Neural cell (in vitro differentiated cells): ENCODE results near the gene PPP2R2D. TPM values are rescaled to one million over a fixed set of nuclear protein-coding genes. Genes with fewer than 3 reads are reported as not detected.

ENCODE experiments used
- H2AFZ ChIP-seq: fragments of 200-600, 300-800 bp; sonication (generic), shearing (Covaris generic); 2 replicates; pipeline ENCODE4 v1.6.0; 2014; ENCODE audit warnings: low read depth, mild to moderate bottlenecking, antibody characterized with exemption, low read length, moderate library complexity
- H3F3A ChIP-seq: fragments of 200-600 bp; shearing (Covaris generic); 2 replicates; pipeline ENCODE4 v1.6.1; 2016; ENCODE audit warnings: mild to moderate bottlenecking, moderate library complexity, mixed read lengths, antibody characterized with exemption, low read length; ENCODE audit not compliant: insufficient read depth, poor library complexity, severe bottlenecking
- H3K27ac ChIP-seq: fragments of 200-600, 300-800 bp; sonication (generic), shearing (Covaris generic); 2 replicates; pipeline ENCODE4 v1.5.1; 2014; ENCODE audit warnings: mild to moderate bottlenecking, low read length, moderate library complexity
- H3K27me3 ChIP-seq: fragments of 300-800, 200-600 bp; sonication (generic), shearing (Covaris generic); 2 replicates; pipeline ENCODE4 v1.6.0; 2014; ENCODE audit warnings: mild to moderate bottlenecking, low read depth, low read length, moderate library complexity; ENCODE audit not compliant: insufficient read depth
- H3K36me3 ChIP-seq: fragments of 300-800, 200-600 bp; sonication (generic), shearing (Covaris generic); 2 replicates; pipeline ENCODE4 v1.5.1; 2014; ENCODE audit warnings: mild to moderate bottlenecking, antibody characterized with exemption, low read length, moderate library complexity; ENCODE audit not compliant: insufficient read depth
- H3K4me2 ChIP-seq: fragments of 300-800, 200-600 bp; sonication (generic), shearing (Covaris generic); 2 replicates; pipeline ENCODE4 v1.6.0; 2014; ENCODE audit warnings: mild to moderate bottlenecking, low read length
- H3K4me3 ChIP-seq: fragments of 300-800, 200-600 bp; sonication (generic), shearing (Covaris generic); 2 replicates; pipeline ENCODE4 v1.5.1; 2014; ENCODE audit warnings: mild to moderate bottlenecking, low read length, moderate library complexity
- H3K79me2 ChIP-seq: fragments of 200-600 bp; shearing (Covaris generic); replicated peaks from 2 replicates; pipeline ENCODE4 v1.6.0; 2014; ENCODE audit warnings: mild to moderate bottlenecking, low read length, moderate library complexity; ENCODE audit not compliant: insufficient read depth
- H3K9ac ChIP-seq: fragments of 300-800, 200-600 bp; sonication (generic), shearing (Covaris generic); 2 replicates; pipeline ENCODE4 v1.6.1; 2016; ENCODE audit warnings: mild to moderate bottlenecking, low read length, mixed read lengths
- H3K9me2 ChIP-seq: fragments of 200-600 bp; shearing (Covaris generic); 2 replicates; pipeline ENCODE4 v1.6.1; 2016; ENCODE audit warnings: mild to moderate bottlenecking, low read length, mixed read lengths; ENCODE audit not compliant: insufficient read depth
- H3K9me3 ChIP-seq: fragments of 200-600, 300-800 bp; sonication (generic), shearing (Covaris generic); 2 replicates; pipeline ENCODE4 v1.6.1; 2016; ENCODE audit warnings: mild to moderate bottlenecking, mixed run types, low read length, moderate library complexity, mixed read lengths
- H4K20me1 ChIP-seq: fragments of 200-600 bp; shearing (Covaris generic); 2 replicates; pipeline ENCODE4 v1.6.1; 2016; ENCODE audit warnings: mild to moderate bottlenecking, mixed run types; ENCODE audit not compliant: insufficient read depth
- CTCF ChIP-seq: fragments of 450-650 bp; IDR thresholded peaks from 2 replicates; pipeline ENCODE4 v1.5.1; 2014; ENCODE audit warnings: antibody characterized with exemption, mild to moderate bottlenecking, moderate library complexity; ENCODE audit not compliant: poor library complexity, severe bottlenecking
- EP300 ChIP-seq: fragments of 450-650 bp; conservative IDR thresholded peaks from 2 replicates; pipeline ENCODE4 v1.6.1; 2014; ENCODE audit warnings: antibody characterized with exemption, mild to moderate bottlenecking, moderate library complexity; ENCODE audit not compliant: poor library complexity, severe bottlenecking
- EZH2 ChIP-seq: fragments of 200-600, 300-800 bp; shearing (Covaris generic), sonication (generic); IDR thresholded peaks from 2 replicates; pipeline ENCODE4 v1.6.1; 2014; ENCODE audit warnings: antibody characterized with exemption, low read length, borderline replicate concordance, mild to moderate bottlenecking; ENCODE audit not compliant: insufficient read depth, poor library complexity, severe bottlenecking
- MXI1 ChIP-seq: fragments of 450-650 bp; conservative IDR thresholded peaks from 2 replicates; pipeline ENCODE4 v1.6.1; 2014; ENCODE audit warnings: antibody characterized with exemption, mild to moderate bottlenecking; ENCODE audit not compliant: poor library complexity, severe bottlenecking
- POLR2AphosphoS5 ChIP-seq: IDR thresholded peaks from 2 replicates; pipeline ENCODE4 v1.6.1; 2012
- RAD21 ChIP-seq: fragments of 450-650 bp; conservative IDR thresholded peaks from 2 replicates; pipeline ENCODE4 v1.6.1; 2014; ENCODE audit warnings: antibody characterized with exemption, mild to moderate bottlenecking, moderate library complexity
- SMC3 ChIP-seq: fragments of 450-650 bp; conservative IDR thresholded peaks from 2 replicates; pipeline ENCODE4 v1.6.1; 2014; ENCODE audit warnings: antibody characterized with exemption, mild to moderate bottlenecking, moderate library complexity; ENCODE audit not compliant: poor library complexity
- TAF1 ChIP-seq: IDR thresholded peaks from 2 replicates; pipeline ENCODE4 v1.6.1; 2012; ENCODE audit warnings: low read depth
- polyA plus RNA-seq: library from polyadenylated mRNA; depleted of rRNA; stranded (reverse); fragments of >200 nt; gene quantifications from 2 replicates; pipeline ENCODE4 v1.2.3, GENCODE V29; 2014
- TF ChIP-seq, protein P1 (sequence below): IDR thresholded peaks from 2 replicates; pipeline ENCODE4 v1.6.1; 2012; ENCODE audit warnings: borderline replicate concordance

The PPP2R2D gene
- polyA plus RNA-seq, 1 donor from 2014 or later = 71.7 TPM

- Histone ChIP-seq H3K9me3 (no peaks in the 10 kb centered on the region), H4K20me1 (no peaks in the 10 kb centered on the region), H3K27ac (no peak overlapping the region), H3K27me3 (no peaks in the 10 kb centered on the region), H2AFZ (no peak overlapping the region), H3K79me2 (no peaks in the 10 kb centered on the region), H3K4me3 (no peak overlapping the region), H3F3A (no peaks in the 10 kb centered on the region), H3K9ac (no peak overlapping the region), H3K4me2 (no peak overlapping the region), H3K36me3 (no peaks in the 10 kb centered on the region), H3K9me2 (no peaks in the 10 kb centered on the region)
- TF ChIP-seq RAD21 (no peak), MXI1 (no peak), EP300 (no peak), EZH2 (no peak), SMC3 (no peak), TAF1 (no peak), CTCF (no peak), POLR2AphosphoS5 (no peak)
- TF ChIP-seq, protein P1, sequence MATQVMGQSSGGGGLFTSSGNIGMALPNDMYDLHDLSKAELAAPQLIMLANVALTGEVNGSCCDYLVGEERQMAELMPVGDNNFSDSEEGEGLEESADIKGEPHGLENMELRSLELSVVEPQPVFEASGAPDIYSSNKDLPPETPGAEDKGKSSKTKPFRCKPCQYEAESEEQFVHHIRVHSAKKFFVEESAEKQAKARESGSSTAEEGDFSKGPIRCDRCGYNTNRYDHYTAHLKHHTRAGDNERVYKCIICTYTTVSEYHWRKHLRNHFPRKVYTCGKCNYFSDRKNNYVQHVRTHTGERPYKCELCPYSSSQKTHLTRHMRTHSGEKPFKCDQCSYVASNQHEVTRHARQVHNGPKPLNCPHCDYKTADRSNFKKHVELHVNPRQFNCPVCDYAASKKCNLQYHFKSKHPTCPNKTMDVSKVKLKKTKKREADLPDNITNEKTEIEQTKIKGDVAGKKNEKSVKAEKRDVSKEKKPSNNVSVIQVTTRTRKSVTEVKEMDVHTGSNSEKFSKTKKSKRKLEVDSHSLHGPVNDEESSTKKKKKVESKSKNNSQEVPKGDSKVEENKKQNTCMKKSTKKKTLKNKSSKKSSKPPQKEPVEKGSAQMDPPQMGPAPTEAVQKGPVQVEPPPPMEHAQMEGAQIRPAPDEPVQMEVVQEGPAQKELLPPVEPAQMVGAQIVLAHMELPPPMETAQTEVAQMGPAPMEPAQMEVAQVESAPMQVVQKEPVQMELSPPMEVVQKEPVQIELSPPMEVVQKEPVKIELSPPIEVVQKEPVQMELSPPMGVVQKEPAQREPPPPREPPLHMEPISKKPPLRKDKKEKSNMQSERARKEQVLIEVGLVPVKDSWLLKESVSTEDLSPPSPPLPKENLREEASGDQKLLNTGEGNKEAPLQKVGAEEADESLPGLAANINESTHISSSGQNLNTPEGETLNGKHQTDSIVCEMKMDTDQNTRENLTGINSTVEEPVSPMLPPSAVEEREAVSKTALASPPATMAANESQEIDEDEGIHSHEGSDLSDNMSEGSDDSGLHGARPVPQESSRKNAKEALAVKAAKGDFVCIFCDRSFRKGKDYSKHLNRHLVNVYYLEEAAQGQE = no peak
Measured at GRCh38 chr10:131857156-131858117, 43.4 kb upstream of the PPP2R2D start.

- Histone ChIP-seq H3K4me3 (no peak overlapping the region), H3K27me3 (no peaks in the 10 kb centered on the region), H2AFZ (no peak overlapping the region), H3K79me2 (no peaks in the 10 kb centered on the region), H3K9me2 (no peaks in the 10 kb centered on the region), H3K27ac (no peak overlapping the region), H3K9me3 (no peaks in the 10 kb centered on the region), H3K9ac (no peak overlapping the region), H3K4me2 (no peak overlapping the region), H4K20me1 (no peaks in the 10 kb centered on the region), H3F3A (no peaks in the 10 kb centered on the region), H3K36me3 (no peaks in the 10 kb centered on the region)
- no peak for TF ChIP-seq MXI1
- no peak for TF ChIP-seq EP300
- TF ChIP-seq RAD21 = no peak
- TF ChIP-seq, protein P1 = no peak
- no peak for TF ChIP-seq EZH2
Measured at GRCh38 chr10:131858118-131858515, 42.7 kb upstream of the PPP2R2D start.
